ENCODE data around the gene TOM1L2.

TOM1L2 gene

DNA sequence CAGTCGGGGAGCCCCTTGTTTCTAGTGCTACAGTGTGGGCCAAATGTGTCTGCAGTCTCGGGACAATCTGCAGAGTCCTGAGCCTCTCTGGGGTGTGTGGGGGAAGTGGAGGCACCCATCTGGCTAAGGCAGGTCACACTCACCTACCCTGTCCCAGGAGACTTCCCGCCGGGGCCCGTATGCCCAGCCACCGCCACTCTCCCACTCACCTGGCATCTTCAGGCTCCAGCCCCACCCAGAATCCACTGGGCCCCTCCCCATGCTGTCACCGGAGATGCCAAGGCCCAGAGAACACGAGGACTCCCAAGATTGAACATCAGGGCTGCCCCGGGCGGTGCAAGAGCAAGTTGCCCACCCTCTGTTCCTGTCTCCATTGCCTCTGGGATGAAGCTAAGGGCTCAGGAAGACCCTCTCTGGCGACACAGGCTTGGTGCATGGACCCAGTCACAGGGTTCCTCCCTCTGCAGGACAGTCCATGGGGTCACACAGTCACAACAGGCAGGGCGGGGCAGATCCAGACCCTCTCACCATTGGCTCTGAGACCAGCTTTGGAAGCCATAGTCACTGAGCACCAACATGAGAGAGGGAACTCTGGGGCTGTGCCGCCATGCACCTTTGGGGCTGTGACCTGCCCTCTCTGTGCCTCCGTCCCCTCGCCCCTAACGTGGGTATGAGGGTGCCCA, 173.5 kb downstream of the TOM1L2 start:
- TF ChIP-seq, protein P1, sequence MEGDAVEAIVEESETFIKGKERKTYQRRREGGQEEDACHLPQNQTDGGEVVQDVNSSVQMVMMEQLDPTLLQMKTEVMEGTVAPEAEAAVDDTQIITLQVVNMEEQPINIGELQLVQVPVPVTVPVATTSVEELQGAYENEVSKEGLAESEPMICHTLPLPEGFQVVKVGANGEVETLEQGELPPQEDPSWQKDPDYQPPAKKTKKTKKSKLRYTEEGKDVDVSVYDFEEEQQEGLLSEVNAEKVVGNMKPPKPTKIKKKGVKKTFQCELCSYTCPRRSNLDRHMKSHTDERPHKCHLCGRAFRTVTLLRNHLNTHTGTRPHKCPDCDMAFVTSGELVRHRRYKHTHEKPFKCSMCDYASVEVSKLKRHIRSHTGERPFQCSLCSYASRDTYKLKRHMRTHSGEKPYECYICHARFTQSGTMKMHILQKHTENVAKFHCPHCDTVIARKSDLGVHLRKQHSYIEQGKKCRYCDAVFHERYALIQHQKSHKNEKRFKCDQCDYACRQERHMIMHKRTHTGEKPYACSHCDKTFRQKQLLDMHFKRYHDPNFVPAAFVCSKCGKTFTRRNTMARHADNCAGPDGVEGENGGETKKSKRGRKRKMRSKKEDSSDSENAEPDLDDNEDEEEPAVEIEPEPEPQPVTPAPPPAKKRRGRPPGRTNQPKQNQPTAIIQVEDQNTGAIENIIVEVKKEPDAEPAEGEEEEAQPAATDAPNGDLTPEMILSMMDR (conservative IDR thresholded peaks at IDR 0.05; ENCODE audit: low read depth), result no peak
- no peak for DNase-seq (ENCODE audit: low spot score)
- H3K27ac ChIP-seq, result peak overlapping the region; percentile 97; the same call in 1 of the 2 replicates
- ChIA-PET POLR2A (ENCODE audit: low non-redundant PET) (no interaction called here), CTCF (interaction anchor here (0.6 kb wide), 1 partner anchor 1691 kb away, joined by 3 read pairs; no protein-coding TSS in a partner anchor)

DNA sequence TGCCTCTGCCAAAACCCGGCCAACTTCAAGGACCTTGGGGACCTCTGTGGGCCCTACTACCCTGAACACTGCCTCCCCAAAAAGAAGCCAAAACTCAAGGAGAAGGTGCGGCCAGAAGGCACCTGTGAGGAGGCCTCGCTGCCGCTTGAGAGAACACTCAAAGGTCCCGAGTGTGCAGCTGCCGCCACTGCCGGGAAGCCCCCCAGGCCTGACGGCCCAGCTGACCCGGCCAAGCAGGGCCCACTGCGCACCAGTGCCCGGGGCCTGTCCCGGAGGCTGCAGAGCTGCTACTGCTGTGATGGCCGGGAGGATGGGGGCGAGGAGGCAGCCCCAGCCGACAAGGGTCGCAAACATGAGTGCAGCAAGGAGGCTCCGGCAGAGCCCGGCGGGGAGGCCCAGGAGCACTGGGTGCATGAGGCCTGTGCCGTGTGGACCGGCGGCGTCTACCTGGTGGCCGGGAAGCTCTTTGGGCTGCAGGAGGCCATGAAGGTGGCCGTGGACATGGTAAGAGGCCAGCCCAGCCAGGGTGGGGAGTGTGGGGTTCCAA, 174.1 kb downstream of the TOM1L2 start:
- CTCF ChIA-PET, result no interaction called here
- 0 out of 2 replicates have a peak overlapping the region, but pooled peaks have one; percentile 6 for H3K27ac ChIP-seq
- POLR2A ChIA-PET (ENCODE audit: low non-redundant PET), result no interaction called here
- DNase-seq (ENCODE audit: low spot score), result no peak
- TF ChIP-seq, protein P1 (conservative IDR thresholded peaks at IDR 0.05; ENCODE audit: low read depth), result no peak

DNA sequence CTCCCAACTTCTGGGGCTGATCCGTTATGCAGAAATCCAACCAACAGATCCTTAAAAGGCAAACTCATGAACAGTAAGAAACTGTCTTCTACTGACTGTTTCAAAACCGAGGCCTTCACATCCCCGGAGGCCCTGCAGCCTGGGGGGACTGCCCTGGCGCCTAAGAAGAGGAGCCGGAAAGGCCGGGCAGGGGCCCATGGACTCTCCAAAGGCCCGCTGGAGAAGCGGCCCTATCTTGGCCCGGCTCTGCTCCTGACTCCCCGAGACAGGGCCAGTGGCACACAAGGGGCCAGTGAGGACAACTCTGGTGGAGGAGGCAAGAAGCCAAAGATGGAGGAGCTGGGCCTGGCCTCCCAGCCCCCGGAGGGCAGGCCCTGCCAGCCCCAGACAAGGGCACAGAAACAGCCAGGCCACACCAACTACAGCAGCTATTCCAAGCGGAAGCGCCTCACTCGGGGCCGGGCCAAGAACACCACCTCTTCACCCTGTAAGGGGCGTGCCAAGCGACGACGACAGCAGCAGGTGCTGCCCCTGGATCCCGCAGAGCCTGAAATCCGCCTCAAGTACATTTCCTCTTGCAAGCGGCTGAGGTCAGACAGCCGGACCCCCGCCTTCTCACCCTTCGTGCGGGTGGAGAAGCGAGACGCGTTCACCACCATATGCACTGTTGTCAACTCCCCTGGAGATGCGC, 174.9 kb downstream of the TOM1L2 start:
- H3K27ac ChIP-seq, result peak overlapping the region; percentile 22
- no peak for DNase-seq (ENCODE audit: low spot score)
- ChIA-PET CTCF (no interaction called here), POLR2A (ENCODE audit: low non-redundant PET) (no interaction called here)
- TF ChIP-seq, protein P1 (conservative IDR thresholded peaks at IDR 0.05; ENCODE audit: low read depth), result no peak

DNA sequence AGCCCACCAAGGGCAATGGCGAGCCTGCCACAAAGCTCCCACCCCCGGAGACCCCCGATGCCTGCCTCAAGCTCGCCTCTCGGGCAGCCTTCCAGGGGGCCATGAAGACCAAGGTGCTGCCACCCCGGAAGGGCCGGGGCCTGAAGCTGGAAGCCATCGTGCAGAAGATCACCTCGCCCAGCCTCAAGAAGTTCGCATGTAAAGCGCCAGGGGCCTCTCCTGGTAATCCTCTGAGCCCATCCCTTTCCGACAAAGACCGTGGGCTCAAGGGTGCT, 175.5 kb downstream of the TOM1L2 start:
- ChIA-PET CTCF (no interaction called here), POLR2A (ENCODE audit: low non-redundant PET) (no interaction called here)
- H3K27ac ChIP-seq, result peak overlapping the region; percentile 22
- no peak for DNase-seq (ENCODE audit: low spot score)
- TF ChIP-seq, protein P1 (conservative IDR thresholded peaks at IDR 0.05; ENCODE audit: low read depth), result no peak

DNA sequence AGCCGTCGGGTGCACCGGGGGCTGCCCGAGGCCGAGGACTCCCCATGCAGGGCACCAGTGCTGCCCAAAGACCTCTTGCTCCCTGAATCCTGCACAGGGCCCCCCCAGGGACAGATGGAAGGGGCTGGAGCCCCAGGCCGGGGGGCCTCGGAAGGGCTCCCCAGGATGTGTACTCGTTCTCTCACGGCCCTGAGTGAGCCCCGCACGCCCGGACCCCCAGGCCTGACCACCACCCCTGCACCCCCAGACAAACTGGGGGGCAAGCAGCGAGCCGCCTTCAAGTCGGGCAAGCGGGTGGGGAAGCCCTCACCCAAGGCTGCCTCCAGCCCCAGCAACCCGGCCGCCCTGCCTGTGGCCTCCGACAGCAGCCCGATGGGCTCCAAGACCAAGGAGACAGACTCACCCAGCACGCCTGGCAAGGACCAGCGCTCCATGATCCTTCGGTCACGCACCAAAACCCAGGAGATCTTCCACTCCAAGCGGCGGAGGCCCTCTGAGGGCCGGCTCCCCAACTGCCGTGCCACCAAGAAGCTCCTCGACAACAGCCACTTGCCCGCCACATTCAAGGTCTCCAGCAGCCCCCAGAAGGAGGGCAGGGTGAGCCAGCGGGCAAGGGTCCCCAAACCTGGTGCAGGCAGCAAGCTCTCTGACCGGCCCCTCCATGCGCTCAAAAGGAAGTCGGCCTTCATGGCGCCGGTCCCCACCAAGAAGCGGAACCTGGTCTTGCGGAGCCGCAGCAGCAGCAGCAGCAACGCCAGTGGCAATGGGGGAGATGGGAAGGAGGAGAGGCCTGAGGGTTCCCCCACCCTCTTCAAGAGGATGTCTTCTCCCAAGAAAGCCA, 176.0 kb downstream of the TOM1L2 start:
- peak overlapping the region; percentile 22 for H3K27ac ChIP-seq
- ChIA-PET CTCF (interaction anchor here (1.0 kb wide), 1 partner anchor 22 kb away, joined by 3 read pairs; no protein-coding TSS in a partner anchor), POLR2A (ENCODE audit: low non-redundant PET) (no interaction called here)
- TF ChIP-seq, protein P1 (conservative IDR thresholded peaks at IDR 0.05; ENCODE audit: low read depth), result no peak
- no peak for DNase-seq (ENCODE audit: low spot score)

DNA sequence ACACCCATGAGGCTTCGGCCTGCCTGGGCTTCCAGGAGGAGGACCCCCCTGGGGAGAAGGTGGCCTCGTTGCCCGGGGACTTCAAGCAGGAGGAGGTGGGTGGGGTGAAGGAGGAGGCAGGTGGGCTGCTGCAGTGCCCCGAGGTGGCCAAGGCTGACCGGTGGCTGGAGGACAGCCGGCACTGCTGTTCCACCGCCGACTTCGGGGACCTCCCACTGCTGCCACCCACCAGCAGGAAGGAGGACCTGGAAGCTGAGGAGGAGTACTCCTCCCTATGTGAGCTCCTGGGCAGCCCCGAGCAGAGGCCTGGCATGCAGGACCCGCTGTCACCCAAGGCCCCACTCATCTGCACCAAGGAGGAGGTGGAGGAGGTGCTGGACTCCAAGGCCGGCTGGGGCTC, 176.9 kb downstream of the TOM1L2 start:
- no peak overlapping the region for H3K27ac ChIP-seq
- ChIA-PET CTCF (no interaction called here), POLR2A (ENCODE audit: low non-redundant PET) (no interaction called here)
- DNase-seq (ENCODE audit: low spot score), result no peak
- TF ChIP-seq, protein P1 (conservative IDR thresholded peaks at IDR 0.05; ENCODE audit: low read depth), result no peak
